ENCODE measurements around the gene ANAPC2. TPM values are rescaled to one million over a fixed set of nuclear protein-coding genes. Genes with fewer than 3 reads are reported as not detected.

The ANAPC2 gene
- total and polyA plus RNA-seq, 2 of the 4 experiments (the other 2 are of a cell fraction), result 9.3 to 29.5 TPM

GRCh38 chr9:137189297-137190295 is 1.2 kb upstream of the ANAPC2 start:
- dilution Hi-C loops (cut with HindIII; ENCODE audit: low sequenced_read_pairs, unreplicated experiment) (no loop called here), in situ Hi-C loops (cut with MboI; ENCODE audit: low sequenced_read_pairs) (no loop called here), intact Hi-C loops (cut with micrococcal nuclease) (loop anchor here (1.0 kb wide), 1 partner anchor 11 kb away; the partner anchor contains the start of gene TPRN)
- Histone ChIP-seq H3K27ac (ENCODE audit: insufficient read depth, low read length) (peak overlapping the region; percentile 73), H3K4me1 (ENCODE audit: control insufficient read depth, insufficient read depth, low read length) (peaks cover 16% of the 10 kb centered on the region), H2BK120ac (ENCODE audit: low read depth, low read length) (no peak overlapping the region), H3K18ac (ENCODE audit: low read depth, low read length) (no peak overlapping the region), H4K91ac (ENCODE audit: insufficient read depth, low read depth, low read length) (no peak overlapping the region), H3K4me3 (ENCODE audit: insufficient read depth, low read depth, low read length) (peak overlapping the region; percentile 91), H4K8ac (ENCODE audit: low read depth in 2 of 2, low read length in 2 of 2) (peak overlapping the region in 1 of 2 experiments; percentile 25; a peak in 1 of 4 replicates), H4K5ac (ENCODE audit: low read depth, low read length) (no peak overlapping the region), H2AK5ac (ENCODE audit: low read depth, low read length) (peak overlapping the region; percentile 17), H3K9ac (ENCODE audit: low read depth, low read length) (peak overlapping the region; percentile 69), H3K36me3 (ENCODE audit: control insufficient read depth, insufficient read depth, low read length) (peaks cover 42% of the 10 kb centered on the region), H2AK9ac (replicated peaks; ENCODE audit: low read depth, low read length, poor library complexity) (peak overlapping the region; percentile 96), H2BK20ac (ENCODE audit: low read depth, low read length) (no peak overlapping the region), H3K79me1 (ENCODE audit: low read depth in 1 of 2, low read length in 2 of 2) (peaks cover 5 to 68% of the 10 kb centered on the region in 2 experiments), H3K56ac (ENCODE audit: extremely low read depth, insufficient read depth, low read length) (0 out of 2 replicates have a peak overlapping the region, but pooled peaks have one; percentile 0), H2AFZ (replicated peaks; ENCODE audit: low read length, poor library complexity) (peak overlapping the region; percentile 99), H3K9me3 (ENCODE audit: control insufficient read depth, insufficient read depth, low read length) (no peaks in the 10 kb centered on the region), H3K27me3 (ENCODE audit: control insufficient read depth, insufficient read depth, low read length) (no peaks in the 10 kb centered on the region), H3K4me2 (ENCODE audit: low read depth, low read length) (peak overlapping the region; percentile 89), H3K23ac (ENCODE audit: low read depth, low read length) (peak overlapping the region; percentile 21), H2BK15ac (ENCODE audit: low read depth, low read length) (no peak overlapping the region), H3K14ac (replicated peaks; ENCODE audit: low read depth, low read length) (peak overlapping the region; percentile 77), H4K20me1 (ENCODE audit: insufficient read depth, low read length) (peaks cover 23% of the 10 kb centered on the region), H3K4ac (ENCODE audit: low read depth, low read length) (peak overlapping the region; percentile 71), H3K9me1 (ENCODE audit: insufficient read depth, low read length) (no peaks in the 10 kb centered on the region), H2BK5ac (ENCODE audit: low read depth, low read length, poor library complexity, severe bottlenecking) (peak overlapping the region; percentile 34)
- ATAC-seq (ENCODE audit: low read depth), result peak; percentile 2; the same call in 1 of the 2 replicates
- POLR2A ChIA-PET (ENCODE audit: unreplicated experiment), result interaction anchor here (0.9 to 1.3 kb wide), 3 partner anchors 10 to 51 kb away, joined by 3 read pairs; partner anchors contain the start of gene TPRN
- DNase-seq, result no peak
- TF ChIP-seq, protein P1, sequence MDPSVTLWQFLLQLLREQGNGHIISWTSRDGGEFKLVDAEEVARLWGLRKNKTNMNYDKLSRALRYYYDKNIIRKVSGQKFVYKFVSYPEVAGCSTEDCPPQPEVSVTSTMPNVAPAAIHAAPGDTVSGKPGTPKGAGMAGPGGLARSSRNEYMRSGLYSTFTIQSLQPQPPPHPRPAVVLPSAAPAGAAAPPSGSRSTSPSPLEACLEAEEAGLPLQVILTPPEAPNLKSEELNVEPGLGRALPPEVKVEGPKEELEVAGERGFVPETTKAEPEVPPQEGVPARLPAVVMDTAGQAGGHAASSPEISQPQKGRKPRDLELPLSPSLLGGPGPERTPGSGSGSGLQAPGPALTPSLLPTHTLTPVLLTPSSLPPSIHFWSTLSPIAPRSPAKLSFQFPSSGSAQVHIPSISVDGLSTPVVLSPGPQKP (IDR thresholded peaks at IDR 0.05; ENCODE audit: borderline replicate concordance, low read depth, low read length), result no peak
- no peak for TF ChIP-seq MAZ (IDR thresholded peaks at IDR 0.05; ENCODE audit: borderline replicate concordance, low read depth, low read length)
- peak; percentile 0; the same call in 1 of the 2 replicates for TF ChIP-seq MXI1 (IDR thresholded peaks at IDR 0.05; ENCODE audit: borderline replicate concordance, low read depth, low read length)
- TF ChIP-seq RFX5 (IDR thresholded peaks at IDR 0.05; ENCODE audit: low read depth, low read length), result no peak
- no peak for TF ChIP-seq CHD1 (IDR thresholded peaks at IDR 0.05; ENCODE audit: low read depth, low read length)
- TSS peak; percentile 76 for BruUV-seq (replicated peaks)
- WGBS, 2 experiments (ENCODE audit: extremely low coverage in 2 of 2, insufficient read length in 1 of 2), result 63% methylated on average over 9 of the region's 23 CpGs; no CpG with 5 or more reads in 1 of the 2 experiments
- CTCF ChIA-PET, result interaction anchor here (0.6 to 0.9 kb wide), 2 partner anchors 47 to 126 kb away, joined by 3 read pairs; no protein-coding TSS in a partner anchor
